Trophoblast cell (in vitro differentiated cells and primary cell): ENCODE results near the gene ACOD1.

ENCODE experiments used
- DNase-seq, 2 donors: peaks; one replicate each; pipeline ENCODE4 v3.0.0-alpha.2; 2016
- H2AFZ ChIP-seq: 2 replicates; pipeline ENCODE4 v1.6.1; 2013; ENCODE audit warnings: low read length, moderate library complexity, mild to moderate bottlenecking; ENCODE audit not compliant: insufficient read depth, poor library complexity
- H2AK5ac ChIP-seq: 2 replicates; pipeline ENCODE4 v1.6.1; 2013; ENCODE audit warnings: mild to moderate bottlenecking, low read length
- H2BK120ac ChIP-seq: 2 replicates; pipeline ENCODE4 v1.6.1; 2013; ENCODE audit warnings: low read length, mild to moderate bottlenecking, moderate library complexity; ENCODE audit not compliant: insufficient read depth, poor library complexity
- H2BK12ac ChIP-seq: 2 replicates; pipeline ENCODE4 v1.6.1; 2013; ENCODE audit warnings: mild to moderate bottlenecking, low read length, moderate library complexity
- H2BK5ac ChIP-seq: 2 replicates; pipeline ENCODE4 v1.6.1; 2013; ENCODE audit warnings: low read length, low read depth, moderate library complexity, mild to moderate bottlenecking; ENCODE audit not compliant: poor library complexity
- H3K14ac ChIP-seq: 2 replicates; pipeline ENCODE4 v1.6.1; 2013; ENCODE audit warnings: mild to moderate bottlenecking, low read length
- H3K18ac ChIP-seq: 2 replicates; pipeline ENCODE4 v1.6.1; 2013; ENCODE audit warnings: mild to moderate bottlenecking, low read length
- H3K23ac ChIP-seq: 2 replicates; pipeline ENCODE4 v1.6.1; 2013; ENCODE audit warnings: low read length
- H3K27ac ChIP-seq: 2 replicates; pipeline ENCODE4 v1.5.1; 2013; ENCODE audit warnings: low read depth, mild to moderate bottlenecking, inconsistent platforms, low read length, moderate library complexity
- H3K27me3 ChIP-seq: 2 replicates; pipeline ENCODE4 v1.6.1; 2013; ENCODE audit warnings: inconsistent platforms, mild to moderate bottlenecking, low read length, moderate library complexity; ENCODE audit not compliant: insufficient read depth
- H3K36me3 ChIP-seq, 2 experiments: 1 replicate in 1 of 2; 2 replicates in 1 of 2; pipeline ENCODE4 v1.6.1; 2013; ENCODE audit warnings: low read length in 2 of 2, mild to moderate bottlenecking in 2 of 2, moderate library complexity in 1 of 2; ENCODE audit not compliant: insufficient read depth in 2 of 2, control insufficient read depth in 1 of 2
- H3K4ac ChIP-seq: 2 replicates; pipeline ENCODE4 v1.6.1; 2013; ENCODE audit warnings: low read depth, mild to moderate bottlenecking, low read length, moderate library complexity
- H3K4me1 ChIP-seq, 2 experiments: 1 replicate in 1 of 2; 2 replicates in 1 of 2; pipeline ENCODE4 v1.6.1; 2013; ENCODE audit warnings: low read length in 2 of 2, mild to moderate bottlenecking in 2 of 2, moderate library complexity in 1 of 2; ENCODE audit not compliant: insufficient read depth in 2 of 2, control insufficient read depth in 1 of 2
- H3K4me2 ChIP-seq: 2 replicates; pipeline ENCODE4 v1.6.1; 2013; ENCODE audit warnings: inconsistent platforms, mild to moderate bottlenecking, low read length, moderate library complexity
- H3K4me3 ChIP-seq: 2 replicates; pipeline ENCODE4 v1.5.1; 2013; ENCODE audit warnings: mild to moderate bottlenecking, low read depth, low read length, inconsistent platforms
- H3K79me1 ChIP-seq: one replicate; pipeline ENCODE4 v1.6.1; 2013; ENCODE audit warnings: low read length
- H3K79me2 ChIP-seq: 2 replicates; pipeline ENCODE4 v1.6.1; 2013; ENCODE audit warnings: low read length, mild to moderate bottlenecking; ENCODE audit not compliant: control insufficient read depth, insufficient read depth, poor library complexity
- H3K9ac ChIP-seq: 2 replicates; pipeline ENCODE4 v1.6.1; 2013; ENCODE audit warnings: mild to moderate bottlenecking, low read length
- H3K9me3 ChIP-seq: 2 replicates; pipeline ENCODE4 v1.6.1; 2013; ENCODE audit warnings: low read depth, mild to moderate bottlenecking, control low read depth, inconsistent platforms, low read length; ENCODE audit not compliant: insufficient read depth
- H4K12ac ChIP-seq: 2 replicates; pipeline ENCODE4 v1.6.1; 2013; ENCODE audit warnings: low read depth, mild to moderate bottlenecking, low read length, moderate library complexity
- H4K8ac ChIP-seq: 2 replicates; pipeline ENCODE4 v1.6.1; 2013; ENCODE audit warnings: low read depth, mild to moderate bottlenecking, low read length, moderate library complexity
- H4K91ac ChIP-seq: one replicate; pipeline ENCODE4 v1.6.1; 2013; ENCODE audit warnings: low read depth, mild to moderate bottlenecking, low read length, moderate library complexity
- WGBS: extraction: QIAGEN DNeasy Blood & Tissue Kit; methylation state at CpG from one replicate; pipeline ENCODE4 v1.1.7; 2013; ENCODE audit warnings: missing lambda C conversion rate; ENCODE audit not compliant: insufficient read length, insufficient coverage; ENCODE audit errors: extremely low coverage; 5-methylcytosine and 5-hydroxymethylcytosine counted together

The ACOD1 gene

GRCh38 chr13:76980075-76980718, 31.9 kb downstream of the ACOD1 start:
- no peak overlapping the region for H2BK12ac ChIP-seq
- DNase-seq: peak; percentile 66 to 84
- no peak overlapping the region for H2BK120ac ChIP-seq
- H3K4ac ChIP-seq: no peak overlapping the region
- no peak overlapping the region for H4K8ac ChIP-seq
- no peak overlapping the region for H3K14ac ChIP-seq
- no peak overlapping the region for H3K27ac ChIP-seq
- no peak overlapping the region for H3K4me3 ChIP-seq
- H3K9me3 ChIP-seq: no peaks in the 10 kb centered on the region
- peaks cover 0 to 2% of the 10 kb centered on the region in 2 experiments for H3K36me3 ChIP-seq
- no peak overlapping the region for H3K23ac ChIP-seq
- peak overlapping the region; percentile 59 for H4K91ac ChIP-seq
- peak overlapping the region; percentile 43 for H3K4me2 ChIP-seq
- no peaks in the 10 kb centered on the region for H3K27me3 ChIP-seq
- WGBS: no CpG with 5 or more reads among the region's 34 CpGs
- H2BK5ac ChIP-seq: no peak overlapping the region
- no peak overlapping the region for H3K18ac ChIP-seq
- H3K9ac ChIP-seq: no peak overlapping the region
- peaks cover 2% of the 10 kb centered on the region for H3K79me1 ChIP-seq
- peaks cover 2% of the 10 kb centered on the region for H3K79me2 ChIP-seq
- peaks cover 0 to 8% of the 10 kb centered on the region in 2 experiments for H3K4me1 ChIP-seq
- peak overlapping the region; percentile 25 for H2AFZ ChIP-seq
- no peak overlapping the region for H2AK5ac ChIP-seq
- no peak overlapping the region for H4K12ac ChIP-seq

- WGBS: no CpG with 5 or more reads among the region's 6 CpGs
- Histone ChIP-seq H3K9ac (no peak overlapping the region), H3K27ac (no peak overlapping the region), H3K79me2 (peaks cover 2% of the 10 kb centered on the region), H3K27me3 (no peaks in the 10 kb centered on the region), H4K12ac (no peak overlapping the region), H2BK5ac (no peak overlapping the region), H3K4me1 (no peaks in the 10 kb centered on the region), H2AFZ (no peak overlapping the region), H3K4me2 (no peak overlapping the region), H3K23ac (no peak overlapping the region), H3K4me3 (no peak overlapping the region), H3K9me3 (no peaks in the 10 kb centered on the region), H2BK120ac (no peak overlapping the region), H4K91ac (no peak overlapping the region), H3K36me3 (peaks cover 0 to 2% of the 10 kb centered on the region in 2 experiments), H3K79me1 (peaks cover 2% of the 10 kb centered on the region), H3K4ac (no peak overlapping the region), H2BK12ac (no peak overlapping the region), H3K14ac (no peak overlapping the region), H2AK5ac (no peak overlapping the region), H4K8ac (no peak overlapping the region), H3K18ac (no peak overlapping the region)
- DNase-seq: peak in 1 of 2 donors; percentile 37
These were observed 33.8 kb downstream of the ACOD1 start for GRCh38 chr13:76982061-76982460.

GRCh38 chr13:76983676-76984075, 35.4 kb downstream of the ACOD1 start:
- Histone ChIP-seq H3K4me3 (no peak overlapping the region), H3K14ac (no peak overlapping the region), H3K4me1 (no peaks in the 10 kb centered on the region), H3K9ac (no peak overlapping the region), H2BK120ac (no peak overlapping the region), H3K36me3 (no peaks in the 10 kb centered on the region), H3K4me2 (no peak overlapping the region), H3K27ac (no peak overlapping the region), H3K79me1 (no peaks in the 10 kb centered on the region), H4K8ac (no peak overlapping the region), H2BK5ac (no peak overlapping the region), H4K91ac (no peak overlapping the region), H2AK5ac (no peak overlapping the region), H2AFZ (no peak overlapping the region), H3K4ac (no peak overlapping the region), H3K18ac (no peak overlapping the region), H3K79me2 (no peaks in the 10 kb centered on the region), H2BK12ac (no peak overlapping the region), H3K27me3 (no peaks in the 10 kb centered on the region), H4K12ac (no peak overlapping the region), H3K9me3 (no peaks in the 10 kb centered on the region), H3K23ac (no peak overlapping the region)
- no CpG with 5 or more reads among the region's 5 CpGs for WGBS
- DNase-seq: peak in 1 of 2 donors; percentile 40

- Histone ChIP-seq H3K23ac (no peak overlapping the region), H4K91ac (peak overlapping the region; percentile 60), H3K14ac (peak overlapping the region; percentile 82), H3K4ac (peak overlapping the region; percentile 37), H3K4me1 (peaks cover 6% of the 10 kb centered on the region in 2 experiments), H2AFZ (peak overlapping the region; percentile 89), H3K4me2 (peak overlapping the region; percentile 83), H3K18ac (peak overlapping the region; percentile 8), H3K27me3 (no peaks in the 10 kb centered on the region), H2BK5ac (peak overlapping the region; percentile 38), H3K36me3 (peaks cover 0 to 7% of the 10 kb centered on the region in 2 experiments), H3K9ac (peak overlapping the region; percentile 67), H2AK5ac (peak overlapping the region; percentile 74), H2BK120ac (peak overlapping the region; percentile 32), H3K9me3 (no peaks in the 10 kb centered on the region), H2BK12ac (peak overlapping the region; percentile 11), H3K4me3 (peak overlapping the region; percentile 87), H4K8ac (peak overlapping the region; percentile 95), H3K27ac (no peak overlapping the region), H3K79me2 (peaks cover 5% of the 10 kb centered on the region), H3K79me1 (peaks cover 8% of the 10 kb centered on the region), H4K12ac (peak overlapping the region; percentile 78)
- no peak for DNase-seq
- no CpG with 5 or more reads among the region's 15 CpGs for WGBS
These were observed 43.1 kb downstream of the ACOD1 start for GRCh38 chr13:76991432-76991795.
